ENCODE results near the gene ACYP2. TPM values are rescaled to one million over a fixed set of nuclear protein-coding genes. Genes with fewer than 3 reads are reported as not detected.

The ACYP2 gene
- total and polyA plus RNA-seq, 2 donors from 2014 or later, result 16.7 to 24.5 TPM

GRCh38 chr2:54330926-54331835 is 215.8 kb downstream of the ACYP2 start:
- DNase-seq, result peak in 2 of 5 donors; percentile 15
- H3K27ac ChIP-seq (ENCODE audit: low read depth in 2 of 2, low read length in 2 of 2), result peak overlapping the region; percentile 71 to 93
- intact Hi-C loops (cut with DNase I), result no loop called here
- peak overlapping the region; percentile 39 to 84 (median 68) for H3K9ac ChIP-seq (ENCODE audit: low read length in 3 of 3)
- no peaks in the 10 kb centered on the region for H3K27me3 ChIP-seq (ENCODE audit: control insufficient read depth, insufficient read depth, low read length)
- no peak for TF ChIP-seq CTCF (IDR thresholded peaks at IDR 0.05; ENCODE audit: borderline replicate concordance, extremely low read depth, insufficient read depth)
- H3K36me3 ChIP-seq (ENCODE audit: control insufficient read depth in 2 of 3, insufficient read depth in 3 of 3, low read length in 3 of 3), result no peaks in the 10 kb centered on the region
- H3K9me3 ChIP-seq (ENCODE audit: control insufficient read depth in 2 of 3, insufficient read depth in 1 of 3, low read length in 3 of 3), result no peaks in the 10 kb centered on the region
- FAIRE-seq, result no peak
- peaks cover 0 to 15% (median 0%) of the 10 kb centered on the region in 3 donors for H3K4me1 ChIP-seq (ENCODE audit: control insufficient read depth in 2 of 3, insufficient read depth in 2 of 3, low read depth in 1 of 3, low read length in 3 of 3)
- H3K4me3 ChIP-seq (ENCODE audit: low read length in 3 of 3), result peak overlapping the region; percentile 74 to 87 (median 82)

- Histone ChIP-seq H3K27ac (ENCODE audit: low read depth in 2 of 2, low read length in 2 of 2) (no peak overlapping the region), H3K9me3 (ENCODE audit: control insufficient read depth in 2 of 3, insufficient read depth in 1 of 3, low read length in 3 of 3) (no peaks in the 10 kb centered on the region), H3K27me3 (ENCODE audit: control insufficient read depth, insufficient read depth, low read length) (no peaks in the 10 kb centered on the region), H3K4me3 (ENCODE audit: low read length in 3 of 3) (no peak overlapping the region), H3K9ac (ENCODE audit: low read length in 3 of 3) (no peak overlapping the region), H3K36me3 (ENCODE audit: control insufficient read depth in 2 of 3, insufficient read depth in 3 of 3, low read length in 3 of 3) (no peaks in the 10 kb centered on the region), H3K4me1 (ENCODE audit: control insufficient read depth in 2 of 3, insufficient read depth in 2 of 3, low read depth in 1 of 3, low read length in 3 of 3) (peaks cover 0 to 18% (median 0%) of the 10 kb centered on the region in 3 donors)
- FAIRE-seq, result no peak
- intact Hi-C loops (cut with DNase I), result no loop called here
- DNase-seq, result no peak
- no peak for TF ChIP-seq CTCF (IDR thresholded peaks at IDR 0.05; ENCODE audit: borderline replicate concordance, extremely low read depth, insufficient read depth)
These were observed 217.0 kb downstream of the ACYP2 start for GRCh38 chr2:54332386-54332785.

GRCh38 chr2:54336136-54336976 is 220.9 kb downstream of the ACYP2 start:
- DNase-seq (no peak), FAIRE-seq (no peak)
- Histone ChIP-seq H3K36me3 (ENCODE audit: control insufficient read depth in 2 of 3, insufficient read depth in 3 of 3, low read length in 3 of 3) (no peaks in the 10 kb centered on the region), H3K4me1 (ENCODE audit: control insufficient read depth in 2 of 3, insufficient read depth in 2 of 3, low read depth in 1 of 3, low read length in 3 of 3) (peaks cover 0 to 5% (median 0%) of the 10 kb centered on the region in 3 donors), H3K4me3 (ENCODE audit: low read length in 3 of 3) (no peak overlapping the region), H3K9me3 (ENCODE audit: control insufficient read depth in 2 of 3, insufficient read depth in 1 of 3, low read length in 3 of 3) (no peaks in the 10 kb centered on the region), H3K27ac (ENCODE audit: low read depth in 2 of 2, low read length in 2 of 2) (no peak overlapping the region), H3K27me3 (ENCODE audit: control insufficient read depth, insufficient read depth, low read length) (no peaks in the 10 kb centered on the region), H3K9ac (ENCODE audit: low read length in 3 of 3) (no peak overlapping the region)
- TF ChIP-seq CTCF (IDR thresholded peaks at IDR 0.05; ENCODE audit: borderline replicate concordance, extremely low read depth, insufficient read depth), result no peak
- intact Hi-C loops (cut with DNase I), result no loop called here
